Astrocyte of the spinal cord (primary cell): ENCODE measurements around the gene LNP1.
A peak's percentile ranks its signal among the peaks of the same experiment; 100 is the strongest.

Source experiments
- DNase-seq: peaks from one replicate; pipeline ENCODE4 v3.0.0; 2011; ENCODE audit warnings: low read depth, low spot score
- H3K4me3 ChIP-seq: 2 replicates; pipeline ENCODE4 v1.5.1; 2011; ENCODE audit warnings: low read depth, mild to moderate bottlenecking, low read length, moderate library complexity
- CTCF ChIP-seq: IDR thresholded peaks from 2 replicates; pipeline ENCODE4 v1.5.1; 2012; ENCODE audit warnings: low read depth, mild to moderate bottlenecking, low read length, inconsistent platforms
- in situ Hi-C: cut with HindIII; loops from 2 replicates; pipeline ENCODE4 v1.10.0; 2017; ENCODE audit warnings: low sequenced_read_pairs

LNP1 gene

GRCh38 chr3:100496711-100497261 is 95.4 kb downstream of the LNP1 start:
- TF ChIP-seq CTCF, result no peak
- peak; percentile 64 for DNase-seq
- H3K4me3 ChIP-seq, result no peak overlapping the region
- in situ Hi-C loops, result no loop called here

GRCh38 chr3:100499651-100500050 is 98.3 kb downstream of the LNP1 start:
- H3K4me3 ChIP-seq, result no peak overlapping the region
- no peak for TF ChIP-seq CTCF
- no peak for DNase-seq
- in situ Hi-C loops, result no loop called here

GRCh38 chr3:100500320-100500880 is 99.1 kb downstream of the LNP1 start:
- TF ChIP-seq CTCF, result no peak
- in situ Hi-C loops, result no loop called here
- DNase-seq, result peak; percentile 32
- H3K4me3 ChIP-seq, result no peak overlapping the region

- H3K4me3 ChIP-seq, result no peak overlapping the region
- no peak for DNase-seq
- TF ChIP-seq CTCF, result no peak
- in situ Hi-C loops, result no loop called here
These were observed 102.1 kb downstream of the LNP1 start for GRCh38 chr3:100503448-100503847.
